Measurements from ENCODE around the gene SLC1A2. TPM values are rescaled to one million over a fixed set of nuclear protein-coding genes. Genes with fewer than 3 reads are reported as not detected.

Gene SLC1A2
- total and polyA plus RNA-seq, 11 donors: 0.80 to 23.5 (median 5.2) TPM

GRCh38 chr11:35223991-35224390 lies 195.4 kb downstream of the SLC1A2 start:
- intact Hi-C loops (cut with DNase I): no loop called here
- H3K4me1 ChIP-seq: peaks cover 0 to 28% (median 0%) of the 10 kb centered on the region in 12 donors
- 90 to 98% (median 94%) methylated on average over 1 of the region's 1 CpG for WGBS, 4 donors

GRCh38 chr11:35223371-35223796 lies 196.0 kb downstream of the SLC1A2 start:
- no peak overlapping the region for H3K27ac ChIP-seq
- TF ChIP-seq, protein P1, sequence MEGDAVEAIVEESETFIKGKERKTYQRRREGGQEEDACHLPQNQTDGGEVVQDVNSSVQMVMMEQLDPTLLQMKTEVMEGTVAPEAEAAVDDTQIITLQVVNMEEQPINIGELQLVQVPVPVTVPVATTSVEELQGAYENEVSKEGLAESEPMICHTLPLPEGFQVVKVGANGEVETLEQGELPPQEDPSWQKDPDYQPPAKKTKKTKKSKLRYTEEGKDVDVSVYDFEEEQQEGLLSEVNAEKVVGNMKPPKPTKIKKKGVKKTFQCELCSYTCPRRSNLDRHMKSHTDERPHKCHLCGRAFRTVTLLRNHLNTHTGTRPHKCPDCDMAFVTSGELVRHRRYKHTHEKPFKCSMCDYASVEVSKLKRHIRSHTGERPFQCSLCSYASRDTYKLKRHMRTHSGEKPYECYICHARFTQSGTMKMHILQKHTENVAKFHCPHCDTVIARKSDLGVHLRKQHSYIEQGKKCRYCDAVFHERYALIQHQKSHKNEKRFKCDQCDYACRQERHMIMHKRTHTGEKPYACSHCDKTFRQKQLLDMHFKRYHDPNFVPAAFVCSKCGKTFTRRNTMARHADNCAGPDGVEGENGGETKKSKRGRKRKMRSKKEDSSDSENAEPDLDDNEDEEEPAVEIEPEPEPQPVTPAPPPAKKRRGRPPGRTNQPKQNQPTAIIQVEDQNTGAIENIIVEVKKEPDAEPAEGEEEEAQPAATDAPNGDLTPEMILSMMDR (IDR thresholded peaks at IDR 0.05): no peak
- TF ChIP-seq POLR2A (IDR thresholded peaks at IDR 0.05): no peak

More at GRCh38 chr11:35223991-35224390, 195.4 kb downstream of the SLC1A2 start:
- Histone ChIP-seq H3K36me3 (peaks cover 0 to 89% (median 45%) of the 10 kb centered on the region in 9 donors), H3K4me3 (no peak overlapping the region), H3K27ac (peak overlapping the region in 1 of 12 donors; percentile 8), H3K9me3 (no peaks in the 10 kb centered on the region), H3K27me3 (no peaks in the 10 kb centered on the region)
- ATAC-seq: no peak
- TF ChIP-seq, protein P1 (IDR thresholded peaks at IDR 0.05): no peak
- TF ChIP-seq POLR2A (IDR thresholded peaks at IDR 0.05): no peak
- no peak for DNase-seq

GRCh38 chr11:35218956-35219355 lies 200.4 kb downstream of the SLC1A2 start:
- Histone ChIP-seq H3K9me3 (no peaks in the 10 kb centered on the region), H3K27ac (no peak overlapping the region), H3K27me3 (no peaks in the 10 kb centered on the region), H3K36me3 (peaks cover 0 to 97% (median 54%) of the 10 kb centered on the region in 9 donors), H3K4me1 (peaks cover 0 to 28% (median 2%) of the 10 kb centered on the region in 12 donors), H3K4me3 (no peak overlapping the region)
- ATAC-seq (no peak), DNase-seq (no peak)
- TF ChIP-seq POLR2A (IDR thresholded peaks at IDR 0.05): no peak
- TF ChIP-seq, protein P1 (IDR thresholded peaks at IDR 0.05): no peak
- 95 to 100% (median 99%) methylated on average over 1 of the region's 1 CpG for WGBS, 4 donors
- intact Hi-C loops (cut with DNase I): no loop called here

More at GRCh38 chr11:35223371-35223796, 196.0 kb downstream of the SLC1A2 start:
- H3K9me3 ChIP-seq: no peaks in the 10 kb centered on the region
- ATAC-seq (peak in 2 of 4 donors; percentile 39 to 61), DNase-seq (peak in 1 of 5 donors; percentile 29)
- intact Hi-C loops (cut with DNase I): no loop called here
- peaks cover 0 to 89% (median 49%) of the 10 kb centered on the region in 9 donors for H3K36me3 ChIP-seq
- no peaks in the 10 kb centered on the region for H3K27me3 ChIP-seq
- WGBS, 4 donors: 29 to 46% (median 42%) methylated on average over 9 of the region's 9 CpGs
- H3K4me1 ChIP-seq: peaks cover 0 to 22% (median 0%) of the 10 kb centered on the region in 12 donors
- no peak overlapping the region for H3K4me3 ChIP-seq

GRCh38 chr11:35216962-35217678 lies 202.2 kb downstream of the SLC1A2 start:
- TF ChIP-seq POLR2A (IDR thresholded peaks at IDR 0.05): no peak
- TF ChIP-seq, protein P1 (IDR thresholded peaks at IDR 0.05): no peak
- peaks cover 0 to 83% (median 46%) of the 10 kb centered on the region in 9 donors for H3K36me3 ChIP-seq
- intact Hi-C loops (cut with DNase I): no loop called here

More at GRCh38 chr11:35216962-35217678, 202.2 kb downstream of the SLC1A2 start:
- H3K27me3 ChIP-seq: no peaks in the 10 kb centered on the region
- H3K4me1 ChIP-seq: peaks cover 0 to 46% (median 0%) of the 10 kb centered on the region in 12 donors
- 85 to 89% (median 88%) methylated on average over 3 of the region's 3 CpGs for WGBS, 4 donors
- peak overlapping the region in 1 of 12 donors; percentile 30 for H3K27ac ChIP-seq
- no peak overlapping the region for H3K4me3 ChIP-seq
- no peaks in the 10 kb centered on the region for H3K9me3 ChIP-seq
- ATAC-seq (no peak), DNase-seq (no peak)

Data from heart left ventricle (tissue), 16 donors.